Measurements from ENCODE around the gene ST7. TPM values are rescaled to one million over a fixed set of nuclear protein-coding genes. Genes with fewer than 3 reads are reported as not detected.

Gene ST7
- total RNA-seq, 1 donor from 2014 or later: 39.3 TPM

DNA sequence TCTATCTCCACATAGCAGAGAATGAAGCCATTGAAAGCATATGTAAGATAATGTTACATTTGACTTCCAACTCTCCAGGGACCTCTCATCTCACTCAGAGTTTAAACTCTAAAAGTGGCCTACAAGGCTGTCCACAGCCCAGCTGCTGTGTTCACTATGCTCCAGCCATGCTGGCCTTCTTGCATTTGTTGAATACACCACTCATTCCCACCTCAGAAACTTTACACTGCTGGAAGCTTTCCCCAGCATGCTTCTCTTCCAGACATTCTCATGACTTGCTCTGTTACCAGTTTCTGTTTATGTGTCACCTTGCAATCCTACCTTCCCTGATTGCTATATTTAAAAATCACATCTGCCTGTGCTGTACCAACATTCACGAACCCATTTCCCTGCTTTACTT is 202.4 kb downstream of the ST7 start:
- Histone ChIP-seq H2AFZ (ENCODE audit: low read depth, low read length) (no peak overlapping the region), H3K36me3 (ENCODE audit: insufficient read depth, low read length) (peaks cover 5% of the 10 kb centered on the region), H3K9me3 (ENCODE audit: insufficient read depth, low read depth, low read length) (no peaks in the 10 kb centered on the region), H3K4me3 (ENCODE audit: insufficient read depth, low read depth, low read length) (no peak overlapping the region), H3K27ac (ENCODE audit: low read depth, low read length) (no peak overlapping the region), H3K27me3 (ENCODE audit: insufficient read depth, low read length) (no peaks in the 10 kb centered on the region), H3K4me1 (ENCODE audit: insufficient read depth, low read length) (peaks cover 17% of the 10 kb centered on the region), H3K9ac (ENCODE audit: low read length) (no peak overlapping the region), H3K79me2 (ENCODE audit: insufficient read depth, low read length) (no peaks in the 10 kb centered on the region), H4K20me1 (ENCODE audit: insufficient read depth, low read length) (no peaks in the 10 kb centered on the region), H3K4me2 (ENCODE audit: low read length) (no peak overlapping the region)
- Mint-ChIP-seq H3K4me3 (ENCODE audit: unreplicated experiment) (no peak overlapping the region), H3K27ac (ENCODE audit: unreplicated experiment) (no peak overlapping the region), H3K4me1 (ENCODE audit: low read depth, unreplicated experiment) (peaks cover 16% of the 10 kb centered on the region), H3K27me3 (ENCODE audit: low read depth, unreplicated experiment) (no peaks in the 10 kb centered on the region), H3K36me3 (ENCODE audit: low read depth, unreplicated experiment) (peaks cover 2% of the 10 kb centered on the region), H3K9me3 (ENCODE audit: unreplicated experiment) (no peaks in the 10 kb centered on the region)
- DNase-seq (ENCODE audit: low read depth) (no peak), FAIRE-seq (no peak)
- TF ChIP-seq, protein P1, sequence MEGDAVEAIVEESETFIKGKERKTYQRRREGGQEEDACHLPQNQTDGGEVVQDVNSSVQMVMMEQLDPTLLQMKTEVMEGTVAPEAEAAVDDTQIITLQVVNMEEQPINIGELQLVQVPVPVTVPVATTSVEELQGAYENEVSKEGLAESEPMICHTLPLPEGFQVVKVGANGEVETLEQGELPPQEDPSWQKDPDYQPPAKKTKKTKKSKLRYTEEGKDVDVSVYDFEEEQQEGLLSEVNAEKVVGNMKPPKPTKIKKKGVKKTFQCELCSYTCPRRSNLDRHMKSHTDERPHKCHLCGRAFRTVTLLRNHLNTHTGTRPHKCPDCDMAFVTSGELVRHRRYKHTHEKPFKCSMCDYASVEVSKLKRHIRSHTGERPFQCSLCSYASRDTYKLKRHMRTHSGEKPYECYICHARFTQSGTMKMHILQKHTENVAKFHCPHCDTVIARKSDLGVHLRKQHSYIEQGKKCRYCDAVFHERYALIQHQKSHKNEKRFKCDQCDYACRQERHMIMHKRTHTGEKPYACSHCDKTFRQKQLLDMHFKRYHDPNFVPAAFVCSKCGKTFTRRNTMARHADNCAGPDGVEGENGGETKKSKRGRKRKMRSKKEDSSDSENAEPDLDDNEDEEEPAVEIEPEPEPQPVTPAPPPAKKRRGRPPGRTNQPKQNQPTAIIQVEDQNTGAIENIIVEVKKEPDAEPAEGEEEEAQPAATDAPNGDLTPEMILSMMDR (IDR thresholded peaks at IDR 0.05; ENCODE audit: insufficient read depth, low read depth, low read length): no peak
- TF ChIP-seq EZH2 (IDR thresholded peaks at IDR 0.05; ENCODE audit: insufficient read depth, low read length): no peak

DNA sequence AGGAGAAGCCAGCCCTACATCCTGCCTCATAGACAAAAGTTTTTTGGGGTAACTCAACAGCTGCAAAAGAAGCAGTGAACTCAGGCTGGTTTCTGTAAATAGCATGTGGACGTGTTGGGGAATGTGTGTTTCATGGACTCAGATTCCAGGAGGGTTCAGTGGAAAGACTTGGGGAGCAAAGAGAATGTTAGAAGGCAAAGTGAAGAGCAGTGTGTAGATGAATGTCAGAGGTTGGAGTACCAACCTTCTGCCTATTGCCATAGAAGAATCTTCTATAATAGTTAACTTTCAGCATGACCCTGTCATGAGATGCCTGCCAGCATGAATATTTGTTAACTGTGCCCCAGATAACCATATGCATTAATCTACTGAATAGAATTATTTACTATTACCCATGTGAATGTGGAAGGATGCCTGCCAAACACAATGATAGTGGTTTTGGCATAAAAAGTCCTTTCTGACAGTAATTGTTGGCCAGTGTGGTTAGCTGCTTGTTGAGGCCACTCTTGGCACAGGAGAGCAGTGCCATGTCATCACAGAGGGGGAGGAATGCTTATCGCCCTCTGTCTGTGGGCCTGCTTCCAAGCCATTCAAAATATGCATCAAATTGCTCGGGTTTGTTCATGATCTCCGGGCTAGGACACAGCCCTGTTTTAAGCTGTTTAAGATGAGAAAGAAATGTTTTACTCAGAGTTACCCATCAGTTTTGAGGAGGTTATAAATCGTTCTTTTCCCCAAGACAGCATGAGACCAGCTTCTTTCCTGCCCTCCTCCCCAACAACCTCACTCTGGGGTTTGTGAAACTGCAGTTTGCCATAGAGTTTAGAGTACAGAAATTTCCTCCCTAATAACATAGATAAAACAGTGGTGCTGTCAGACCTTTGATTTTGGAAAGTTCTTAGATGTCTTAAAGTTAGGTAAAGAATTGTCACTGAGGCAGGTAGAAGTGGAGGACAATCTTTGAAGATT is 204.2 kb downstream of the ST7 start:
- H3K9me3 Mint-ChIP-seq (ENCODE audit: unreplicated experiment): no peaks in the 10 kb centered on the region
- Histone ChIP-seq H3K4me2 (ENCODE audit: low read length) (peak overlapping the region; percentile 67), H3K27ac (ENCODE audit: low read depth, low read length) (peak overlapping the region; percentile 53), H3K79me2 (ENCODE audit: insufficient read depth, low read length) (no peaks in the 10 kb centered on the region), H3K27me3 (ENCODE audit: insufficient read depth, low read length) (no peaks in the 10 kb centered on the region), H3K4me3 (ENCODE audit: insufficient read depth, low read depth, low read length) (no peak overlapping the region), H4K20me1 (ENCODE audit: insufficient read depth, low read length) (no peaks in the 10 kb centered on the region), H3K9me3 (ENCODE audit: insufficient read depth, low read depth, low read length) (no peaks in the 10 kb centered on the region), H2AFZ (ENCODE audit: low read depth, low read length) (no peak overlapping the region), H3K4me1 (ENCODE audit: insufficient read depth, low read length) (peaks cover 17% of the 10 kb centered on the region), H3K36me3 (ENCODE audit: insufficient read depth, low read length) (no peaks in the 10 kb centered on the region), H3K9ac (ENCODE audit: low read length) (peak overlapping the region; percentile 57)
- H3K27ac Mint-ChIP-seq (ENCODE audit: unreplicated experiment): no peak overlapping the region
- H3K36me3 Mint-ChIP-seq (ENCODE audit: low read depth, unreplicated experiment): no peaks in the 10 kb centered on the region
- peaks cover 10% of the 10 kb centered on the region for H3K4me1 Mint-ChIP-seq (ENCODE audit: low read depth, unreplicated experiment)
- H3K27me3 Mint-ChIP-seq (ENCODE audit: low read depth, unreplicated experiment): no peaks in the 10 kb centered on the region
- no peak for TF ChIP-seq EZH2 (IDR thresholded peaks at IDR 0.05; ENCODE audit: insufficient read depth, low read length)
- TF ChIP-seq, protein P1 (IDR thresholded peaks at IDR 0.05; ENCODE audit: insufficient read depth, low read depth, low read length): peak; percentile 23
- peak; percentile 96 for DNase-seq (ENCODE audit: low read depth)
- H3K4me3 Mint-ChIP-seq (ENCODE audit: unreplicated experiment): no peak overlapping the region
- peak; percentile 90 for FAIRE-seq
